H9 (cell line): ENCODE data around the gene OPA3. TPM values are rescaled to one million over a fixed set of nuclear protein-coding genes. Genes with fewer than 3 reads are reported as not detected.

Experiments used
- DNase-seq: peaks from one replicate; pipeline ENCODE4 v3.0.0-alpha.2; 2017
- H2AFZ ChIP-seq: one replicate; pipeline ENCODE4 v1.6.1; 2013; ENCODE audit warnings: mild to moderate bottlenecking, low read length, control low read depth, moderate library complexity
- H2AK5ac ChIP-seq: 2 replicates; pipeline ENCODE4 v1.6.1; 2013; ENCODE audit warnings: low read length, control low read depth, mixed read lengths; ENCODE audit not compliant: insufficient read length
- H2BK120ac ChIP-seq: one replicate; pipeline ENCODE4 v1.6.1; 2013; ENCODE audit warnings: low read depth, mild to moderate bottlenecking, low read length, control low read depth, inconsistent platforms; ENCODE audit not compliant: poor library complexity, severe bottlenecking
- H2BK12ac ChIP-seq: 2 replicates; pipeline ENCODE4 v1.6.1; 2013; ENCODE audit warnings: low read length, control low read depth, mixed read lengths, low read depth; ENCODE audit not compliant: insufficient read length
- H2BK15ac ChIP-seq: 2 replicates; pipeline ENCODE4 v1.6.1; 2013; ENCODE audit warnings: low read depth, low read length, control low read depth
- H2BK20ac ChIP-seq: one replicate; pipeline ENCODE4 v1.6.1; 2013; ENCODE audit warnings: low read depth, mild to moderate bottlenecking, low read length, control low read depth, inconsistent platforms; ENCODE audit not compliant: poor library complexity, severe bottlenecking
- H2BK5ac ChIP-seq: 2 replicates; pipeline ENCODE4 v1.6.1; 2013; ENCODE audit warnings: low read length, control low read depth, mixed read lengths; ENCODE audit not compliant: insufficient read length
- H3K14ac ChIP-seq: 2 replicates; pipeline ENCODE4 v1.6.1; 2013; ENCODE audit warnings: low read length, control low read depth; ENCODE audit not compliant: insufficient read depth
- H3K18ac ChIP-seq: 2 replicates; pipeline ENCODE4 v1.6.1; 2013; ENCODE audit warnings: low read depth, mild to moderate bottlenecking, mixed read lengths, low read length, control low read depth; ENCODE audit not compliant: insufficient read length
- H3K23ac ChIP-seq: 2 replicates; pipeline ENCODE4 v1.6.1; 2013; ENCODE audit warnings: low read length, control low read depth, mixed read lengths, low read depth; ENCODE audit not compliant: insufficient read length
- H3K23me2 ChIP-seq: 2 replicates; pipeline ENCODE4 v1.6.1; 2013; ENCODE audit warnings: low read depth, mild to moderate bottlenecking, mixed read lengths, low read length, control low read depth; ENCODE audit not compliant: insufficient read length, poor library complexity, severe bottlenecking
- H3K27ac ChIP-seq: 2 replicates; pipeline ENCODE4 v1.5.1; 2013; ENCODE audit warnings: low read length, control low read depth, mixed read lengths, low read depth; ENCODE audit not compliant: insufficient read length
- H3K27me3 ChIP-seq: 2 replicates; pipeline ENCODE4 v1.6.1; 2013; ENCODE audit warnings: low read length, control low read depth, inconsistent platforms; ENCODE audit not compliant: insufficient read depth
- H3K4ac ChIP-seq: 2 replicates; pipeline ENCODE4 v1.6.1; 2013; ENCODE audit warnings: low read depth, mild to moderate bottlenecking, control low read depth, inconsistent platforms, low read length, moderate library complexity
- H3K4me1 ChIP-seq: 2 replicates; pipeline ENCODE4 v1.6.1; 2013; ENCODE audit warnings: low read length, control low read depth, inconsistent platforms; ENCODE audit not compliant: insufficient read depth
- H3K4me2 ChIP-seq: 2 replicates; pipeline ENCODE4 v1.6.1; 2013; ENCODE audit warnings: low read length, control low read depth, mixed read lengths; ENCODE audit not compliant: insufficient read length, insufficient read depth
- H3K56ac ChIP-seq: 2 replicates; pipeline ENCODE4 v1.6.1; 2013; ENCODE audit warnings: low read depth, mild to moderate bottlenecking, mixed read lengths, low read length, control low read depth; ENCODE audit not compliant: insufficient read length
- H3K79me1 ChIP-seq: 2 replicates; pipeline ENCODE4 v1.6.1; 2013; ENCODE audit warnings: low read depth, mild to moderate bottlenecking, moderate library complexity, low read length, control low read depth, inconsistent platforms; ENCODE audit not compliant: insufficient read depth, poor library complexity, severe bottlenecking
- H3K79me2 ChIP-seq: 2 replicates; pipeline ENCODE4 v1.6.1; 2013; ENCODE audit warnings: low read length, control low read depth, inconsistent platforms; ENCODE audit not compliant: insufficient read depth
- H3K9ac ChIP-seq: 2 replicates; pipeline ENCODE4 v1.6.1; 2013; ENCODE audit warnings: low read length, control low read depth, mixed read lengths; ENCODE audit not compliant: insufficient read length; ENCODE audit errors: extremely low read depth
- H3K9me3 ChIP-seq: one replicate; pipeline ENCODE4 v1.6.1; 2013; ENCODE audit warnings: low read depth, low read length, inconsistent platforms; ENCODE audit not compliant: control insufficient read depth
- H3T11ph ChIP-seq: one replicate; pipeline ENCODE4 v1.6.1; 2013; ENCODE audit warnings: mild to moderate bottlenecking, low read length, control low read depth, inconsistent platforms
- H4K20me1 ChIP-seq: one replicate; pipeline ENCODE4 v1.6.1; 2013; ENCODE audit not compliant: control insufficient read depth, insufficient read length, insufficient read depth
- H4K5ac ChIP-seq: 2 replicates; pipeline ENCODE4 v1.6.1; 2013; ENCODE audit warnings: low read depth, mild to moderate bottlenecking, mixed read lengths, low read length, control low read depth; ENCODE audit not compliant: insufficient read length
- H4K8ac ChIP-seq: replicated peaks from 2 replicates; pipeline ENCODE4 v1.6.1; 2013; ENCODE audit warnings: low read length, control low read depth, mixed read lengths, low read depth; ENCODE audit not compliant: insufficient read length
- H4K91ac ChIP-seq: 2 replicates; pipeline ENCODE4 v1.6.1; 2013; ENCODE audit warnings: low read depth, mild to moderate bottlenecking, moderate library complexity, mixed read lengths, low read length, control low read depth; ENCODE audit not compliant: insufficient read length
- H3K27ac Mint-ChIP-seq, 3 experiments: 2 replicates in 2 of 3; 3 replicates in 1 of 3; pipeline ENCODE4 v1.8.0; 2020 to 2021; ENCODE audit warnings: mixed read lengths in 3 of 3, mild to moderate bottlenecking in 1 of 3, moderate library complexity in 1 of 3
- H3K27me3 Mint-ChIP-seq: 2 replicates; pipeline ENCODE4 v1.8.0; 2021; ENCODE audit warnings: low read depth, mild to moderate bottlenecking, moderate library complexity, mixed read lengths
- H3K36me3 Mint-ChIP-seq, 3 experiments: 2 replicates in 2 of 3; 3 replicates in 1 of 3; pipeline ENCODE4 v1.8.0; 2020 to 2021; ENCODE audit warnings: low read depth in 3 of 3, mixed read lengths in 3 of 3; ENCODE audit not compliant: insufficient read depth in 1 of 3
- H3K4me1 Mint-ChIP-seq, 2 experiments: 2 replicates each; pipeline ENCODE4 v1.8.0; 2020; ENCODE audit warnings: mixed read lengths in 2 of 2
- H3K4me3 Mint-ChIP-seq, 2 experiments: 2 replicates in 1 of 2; 3 replicates in 1 of 2; pipeline ENCODE4 v1.8.0; 2020 to 2021; ENCODE audit warnings: mild to moderate bottlenecking in 2 of 2, mixed read lengths in 2 of 2, moderate library complexity in 1 of 2
- H3K9me3 Mint-ChIP-seq, 2 experiments: 2 replicates in 1 of 2; 3 replicates in 1 of 2; pipeline ENCODE4 v1.8.0; 2020; ENCODE audit warnings: mild to moderate bottlenecking in 2 of 2, mixed read lengths in 2 of 2, moderate library complexity in 1 of 2
- WGBS: extraction: QIAGEN DNeasy Blood & Tissue Kit; methylation state at CpG from one replicate; pipeline ENCODE4 v1.1.7; 2013; ENCODE audit warnings: missing lambda C conversion rate, low lambda C conversion rate, mixed read lengths; ENCODE audit not compliant: insufficient read length; ENCODE audit errors: extremely low coverage; 5-methylcytosine and 5-hydroxymethylcytosine counted together
- total RNA-seq: library from RNA; stranded (reverse); gene quantifications from 2 replicates; pipeline ENCODE4 v1.2.1, GENCODE V29; 2021
- TF ChIP-seq, protein P1 (sequence below): fragments of 200-600 bp; sonication (generic); conservative IDR thresholded peaks from 3 replicates; pipeline ENCODE4 v1.8.0; 2021; ENCODE audit warnings: antibody characterized with exemption, mild to moderate bottlenecking

Gene OPA3
- total RNA-seq, 1 experiment from 2014 or later: 13.0 TPM

DNA sequence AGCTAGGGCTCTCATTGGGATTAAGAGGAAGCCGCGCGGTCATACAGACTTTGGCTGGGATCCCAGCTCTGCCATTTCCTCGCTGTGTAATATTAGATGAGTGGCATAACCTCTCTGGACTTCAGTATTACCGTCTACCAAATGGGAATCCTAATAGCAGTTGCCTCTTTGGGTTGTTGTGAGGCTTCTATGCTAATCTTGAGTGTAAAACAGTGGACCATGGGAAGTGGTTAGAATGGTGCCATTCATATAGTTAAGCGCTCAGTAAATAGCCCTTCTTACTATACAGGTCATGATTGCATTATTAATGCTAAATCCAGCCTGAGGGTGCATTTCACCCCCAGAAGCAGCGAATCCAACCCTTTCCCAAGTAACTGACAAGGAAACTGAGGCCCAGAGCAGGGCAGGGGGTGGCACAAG, 566 bp upstream of the OPA3 start:
- H3K36me3 Mint-ChIP-seq: peaks cover 0 to 10% (median 4%) of the 10 kb centered on the region in 3 experiments; a peak in 5 of 7 replicates
- no peaks in the 10 kb centered on the region for H3K79me1 ChIP-seq
- H2BK15ac ChIP-seq: no peak overlapping the region
- no peaks in the 10 kb centered on the region for H4K20me1 ChIP-seq
- H3K9me3 ChIP-seq: no peaks in the 10 kb centered on the region
- no peak overlapping the region for H3K4ac ChIP-seq
- no peak overlapping the region for H4K8ac ChIP-seq
- H3K4me2 ChIP-seq: peak overlapping the region; percentile 55
- no peaks in the 10 kb centered on the region for H3K4me1 ChIP-seq
- H3T11ph ChIP-seq: no peak overlapping the region
- H3K27ac ChIP-seq: no peak overlapping the region
- peak overlapping the region; percentile 94 to 99 (median 98); a peak in 6 of 7 replicates for H3K27ac Mint-ChIP-seq
- H2AFZ ChIP-seq: no peak overlapping the region
- TF ChIP-seq, protein P1, sequence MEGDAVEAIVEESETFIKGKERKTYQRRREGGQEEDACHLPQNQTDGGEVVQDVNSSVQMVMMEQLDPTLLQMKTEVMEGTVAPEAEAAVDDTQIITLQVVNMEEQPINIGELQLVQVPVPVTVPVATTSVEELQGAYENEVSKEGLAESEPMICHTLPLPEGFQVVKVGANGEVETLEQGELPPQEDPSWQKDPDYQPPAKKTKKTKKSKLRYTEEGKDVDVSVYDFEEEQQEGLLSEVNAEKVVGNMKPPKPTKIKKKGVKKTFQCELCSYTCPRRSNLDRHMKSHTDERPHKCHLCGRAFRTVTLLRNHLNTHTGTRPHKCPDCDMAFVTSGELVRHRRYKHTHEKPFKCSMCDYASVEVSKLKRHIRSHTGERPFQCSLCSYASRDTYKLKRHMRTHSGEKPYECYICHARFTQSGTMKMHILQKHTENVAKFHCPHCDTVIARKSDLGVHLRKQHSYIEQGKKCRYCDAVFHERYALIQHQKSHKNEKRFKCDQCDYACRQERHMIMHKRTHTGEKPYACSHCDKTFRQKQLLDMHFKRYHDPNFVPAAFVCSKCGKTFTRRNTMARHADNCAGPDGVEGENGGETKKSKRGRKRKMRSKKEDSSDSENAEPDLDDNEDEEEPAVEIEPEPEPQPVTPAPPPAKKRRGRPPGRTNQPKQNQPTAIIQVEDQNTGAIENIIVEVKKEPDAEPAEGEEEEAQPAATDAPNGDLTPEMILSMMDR: no peak
- H3K23me2 ChIP-seq: peaks cover 5% of the 10 kb centered on the region
- H3K4me3 Mint-ChIP-seq: peak overlapping the region; percentile 90 to 95
- peak overlapping the region; percentile 12 for H2BK12ac ChIP-seq
- H4K5ac ChIP-seq: no peak overlapping the region
- DNase-seq: no peak
- H2BK120ac ChIP-seq: no peak overlapping the region
- H2AK5ac ChIP-seq: no peak overlapping the region
- H3K9me3 Mint-ChIP-seq: no peaks in the 10 kb centered on the region
- H3K18ac ChIP-seq: no peak overlapping the region
- no peak overlapping the region for H2BK5ac ChIP-seq
- H3K4me1 Mint-ChIP-seq: peaks cover 3 to 11% of the 10 kb centered on the region in 2 experiments; a peak in 2 of 4 replicates
- peaks cover 15% of the 10 kb centered on the region for H3K27me3 Mint-ChIP-seq
- no peak overlapping the region for H4K91ac ChIP-seq
- no peak overlapping the region for H3K23ac ChIP-seq
- H2BK20ac ChIP-seq: no peak overlapping the region
- WGBS: no CpG with 5 or more reads among the region's 7 CpGs
- H3K56ac ChIP-seq: no peak overlapping the region
- no peaks in the 10 kb centered on the region for H3K27me3 ChIP-seq
- peaks cover 2% of the 10 kb centered on the region; the same call in 1 of the 2 replicates for H3K79me2 ChIP-seq
- H3K9ac ChIP-seq: peak overlapping the region; percentile 0
- H3K14ac ChIP-seq: no peak overlapping the region
